Neural progenitor cell (in vitro differentiated cells): Measurements from ENCODE around the gene NHLH2. TPM values are rescaled to one million over a fixed set of nuclear protein-coding genes. Genes with fewer than 3 reads are reported as not detected.
A peak's percentile ranks its signal among the peaks of the same experiment; 100 is the strongest.

ENCODE experiments used
- DNase-seq: peaks from one replicate; pipeline ENCODE4 v3.0.0-alpha.2; 2016; ENCODE audit warnings: low spot score
- H2AFZ ChIP-seq: fragments of 200-600 bp; sonication (generic); replicated peaks from 2 replicates; pipeline ENCODE4 v1.6.1; 2016; ENCODE audit warnings: antibody characterized with exemption
- H3F3A ChIP-seq: fragments of 200-600 bp; sonication (generic); 2 replicates; pipeline ENCODE4 v1.6.1; 2016; ENCODE audit warnings: antibody characterized with exemption, low read depth
- H3K27ac ChIP-seq: fragments of 200-600 bp; sonication (generic); 2 replicates; pipeline ENCODE4 v1.5.1; 2016; ENCODE audit warnings: mild to moderate bottlenecking
- H3K27me3 ChIP-seq: fragments of 200-600 bp; sonication (generic); 2 replicates; pipeline ENCODE4 v1.6.1; 2016; ENCODE audit warnings: mild to moderate bottlenecking, moderate library complexity
- H3K36me3 ChIP-seq: fragments of 200-600 bp; sonication (generic); 2 replicates; pipeline ENCODE4 v1.5.1; 2016
- H3K4me1 ChIP-seq: fragments of 200-600 bp; sonication (generic); 2 replicates; pipeline ENCODE4 v1.6.1; 2016; ENCODE audit warnings: mixed run types
- H3K4me2 ChIP-seq: fragments of 200-600 bp; sonication (generic); 2 replicates; pipeline ENCODE4 v1.6.1; 2016
- H3K4me3 ChIP-seq: fragments of 200-600 bp; sonication (generic); 2 replicates; pipeline ENCODE4 v1.5.1; 2016
- H3K79me2 ChIP-seq: fragments of 200-600 bp; sonication (generic); 2 replicates; pipeline ENCODE4 v1.6.1; 2016; ENCODE audit warnings: low read depth
- H3K9ac ChIP-seq: fragments of 200-600 bp; sonication (generic); 2 replicates; pipeline ENCODE4 v1.6.1; 2016
- H3K9me3 ChIP-seq: fragments of 200-600 bp; sonication (generic); 2 replicates; pipeline ENCODE4 v1.5.1; 2016; ENCODE audit warnings: low read depth
- H4K20me1 ChIP-seq: fragments of 200-600 bp; sonication (generic); 2 replicates; pipeline ENCODE4 v1.6.1; 2016; ENCODE audit warnings: low read depth
- H3K27ac Mint-ChIP-seq: 3 replicates; pipeline ENCODE4 v1.8.0; 2021; ENCODE audit warnings: mixed read lengths
- H3K27me3 Mint-ChIP-seq: 2 replicates; pipeline ENCODE4 v1.8.0; 2022; ENCODE audit warnings: low read depth, mild to moderate bottlenecking, inconsistent platforms, moderate library complexity, mixed read lengths; ENCODE audit not compliant: insufficient read depth
- H3K36me3 Mint-ChIP-seq: 3 replicates; pipeline ENCODE4 v1.8.0; 2021; ENCODE audit warnings: mixed read lengths
- H3K4me1 Mint-ChIP-seq: 3 replicates; pipeline ENCODE4 v1.8.0; 2021; ENCODE audit warnings: mixed read lengths
- H3K4me3 Mint-ChIP-seq: 3 replicates; pipeline ENCODE4 v1.8.0; 2021; ENCODE audit warnings: mild to moderate bottlenecking, moderate library complexity, mixed read lengths
- H3K9me3 Mint-ChIP-seq: 3 replicates; pipeline ENCODE4 v1.8.0; 2020; ENCODE audit warnings: mixed read lengths
- CTCF ChIP-seq: fragments of 200-600 bp; sonication (generic); IDR thresholded peaks from 2 replicates; pipeline ENCODE4 v1.5.1; 2017; ENCODE audit warnings: antibody characterized with exemption, mild to moderate bottlenecking
- EZH2 ChIP-seq: fragments of 200-600 bp; sonication (generic); IDR thresholded peaks from 2 replicates; pipeline ENCODE4 v1.6.1; 2017; ENCODE audit warnings: antibody characterized with exemption, mild to moderate bottlenecking, moderate library complexity
- EZH2phosphoT487 ChIP-seq: fragments of 200-600 bp; sonication (generic); IDR thresholded peaks from 2 replicates; pipeline ENCODE4 v1.6.1; 2017; ENCODE audit warnings: antibody characterized with exemption
- total RNA-seq: library from RNA; depleted of rRNA; stranded (reverse); fragments of >200 nt; gene quantifications from 2 replicates; pipeline ENCODE4 v1.2.3, GENCODE V29; 2015; ENCODE audit warnings: low replicate concordance

NHLH2 gene
- total RNA-seq, 1 donor from 2014 or later = 0.17 TPM

GRCh38 chr1:115837341-115837739 is 3.6 kb downstream of the NHLH2 start:
- H2AFZ ChIP-seq = peak overlapping the region; percentile 26
- H3K27ac ChIP-seq = no peak overlapping the region
- peak overlapping the region; percentile 36 for H3K4me3 ChIP-seq
- H3K27me3 ChIP-seq = peaks cover 60% of the 10 kb centered on the region
- Mint-ChIP-seq H3K27ac (no peak overlapping the region), H3K4me1 (peaks cover 6% of the 10 kb centered on the region), H3K27me3 (peaks cover 38% of the 10 kb centered on the region), H3K9me3 (no peaks in the 10 kb centered on the region), H3K36me3 (no peaks in the 10 kb centered on the region), H3K4me3 (peak overlapping the region; percentile 62)
- no peaks in the 10 kb centered on the region for H3K79me2 ChIP-seq
- H3K4me2 ChIP-seq = peak overlapping the region; percentile 68
- H3K4me1 ChIP-seq = peaks cover 5% of the 10 kb centered on the region
- DNase-seq = no peak
- no peaks in the 10 kb centered on the region for H3K36me3 ChIP-seq
- no peaks in the 10 kb centered on the region for H4K20me1 ChIP-seq
- H3F3A ChIP-seq = no peaks in the 10 kb centered on the region
- no peaks in the 10 kb centered on the region for H3K9me3 ChIP-seq
- TF ChIP-seq CTCF = no peak
- TF ChIP-seq EZH2phosphoT487 = no peak
- TF ChIP-seq EZH2 = no peak
- no peak overlapping the region for H3K9ac ChIP-seq

- Histone ChIP-seq H3K4me2 (no peak overlapping the region), H3K36me3 (no peaks in the 10 kb centered on the region), H3K4me3 (no peak overlapping the region), H3K27ac (no peak overlapping the region), H3K27me3 (peaks cover 39% of the 10 kb centered on the region), H2AFZ (no peak overlapping the region), H3K79me2 (no peaks in the 10 kb centered on the region), H3K9ac (no peak overlapping the region), H4K20me1 (no peaks in the 10 kb centered on the region), H3F3A (peaks cover 4% of the 10 kb centered on the region), H3K9me3 (no peaks in the 10 kb centered on the region), H3K4me1 (no peaks in the 10 kb centered on the region)
- peaks cover 21% of the 10 kb centered on the region for H3K27me3 Mint-ChIP-seq
- TF ChIP-seq CTCF (peak; percentile 42), EZH2phosphoT487 (no peak)
- no peaks in the 10 kb centered on the region for H3K9me3 Mint-ChIP-seq
- peak; percentile 48 for DNase-seq
- peaks cover 4% of the 10 kb centered on the region for H3K4me1 Mint-ChIP-seq
- H3K4me3 Mint-ChIP-seq = no peak overlapping the region
- no peak overlapping the region for H3K27ac Mint-ChIP-seq
- H3K36me3 Mint-ChIP-seq = peaks cover under 1% of the 10 kb centered on the region
Observed at GRCh38 chr1:115833856-115834255, 7.1 kb downstream of the NHLH2 start.

GRCh38 chr1:115832651-115833050 is 8.3 kb downstream of the NHLH2 start:
- Histone ChIP-seq H3K4me2 (no peak overlapping the region), H3F3A (peaks cover 11% of the 10 kb centered on the region), H3K9ac (no peak overlapping the region), H3K4me1 (peaks cover 8% of the 10 kb centered on the region), H3K27ac (no peak overlapping the region), H3K4me3 (no peak overlapping the region), H3K79me2 (no peaks in the 10 kb centered on the region), H4K20me1 (no peaks in the 10 kb centered on the region), H3K27me3 (peaks cover 39% of the 10 kb centered on the region), H3K36me3 (no peaks in the 10 kb centered on the region), H3K9me3 (no peaks in the 10 kb centered on the region), H2AFZ (no peak overlapping the region)
- TF ChIP-seq EZH2phosphoT487 (no peak), CTCF (no peak), EZH2 (no peak)
- peaks cover 2% of the 10 kb centered on the region for H3K36me3 Mint-ChIP-seq
- H3K27me3 Mint-ChIP-seq = peaks cover 24% of the 10 kb centered on the region
- H3K9me3 Mint-ChIP-seq = no peaks in the 10 kb centered on the region
- H3K4me1 Mint-ChIP-seq = peaks cover 10% of the 10 kb centered on the region
- H3K27ac Mint-ChIP-seq = no peak overlapping the region
- no peak for DNase-seq
- H3K4me3 Mint-ChIP-seq = no peak overlapping the region
